MM.1S (cell line): Measurements from ENCODE around the gene RXYLT1.

Source experiments
- DNase-seq: peaks from one replicate; pipeline ENCODE4 v3.0.0-alpha.2; 2015
- H2AFZ ChIP-seq: fragments of 300-600 bp; sonication (generic); 2 replicates; pipeline ENCODE4 v1.6.0; 2016; ENCODE audit warnings: antibody characterized with exemption, low read length
- H3F3A ChIP-seq: fragments of 300-600 bp; sonication (generic); 2 replicates; pipeline ENCODE4 v1.6.1; 2016; ENCODE audit warnings: mild to moderate bottlenecking, antibody characterized with exemption, low read length, moderate library complexity, mixed read lengths; ENCODE audit not compliant: insufficient read depth
- H3K27ac ChIP-seq: fragments of 300-600 bp; sonication (generic); 2 replicates; pipeline ENCODE4 v1.5.1; 2016; ENCODE audit warnings: mild to moderate bottlenecking, low read length
- H3K27me3 ChIP-seq: fragments of 300-600 bp; sonication (generic); replicated peaks from 2 replicates; pipeline ENCODE4 v1.6.0; 2016; ENCODE audit warnings: low read length; ENCODE audit not compliant: insufficient read depth
- H3K36me3 ChIP-seq: fragments of 300-600 bp; sonication (generic); replicated peaks from 2 replicates; pipeline ENCODE4 v1.6.1; 2016; ENCODE audit warnings: mild to moderate bottlenecking, low read length, mixed read lengths; ENCODE audit not compliant: insufficient read depth
- H3K4me1 ChIP-seq: fragments of 300-600 bp; sonication (generic); 2 replicates; pipeline ENCODE4 v1.6.1; 2016; ENCODE audit warnings: low read length, mixed read lengths
- H3K4me2 ChIP-seq: fragments of 300-600 bp; sonication (generic); 2 replicates; pipeline ENCODE4 v1.6.0; 2016; ENCODE audit warnings: low read depth, low read length
- H3K4me3 ChIP-seq: fragments of 300-600 bp; sonication (generic); 2 replicates; pipeline ENCODE4 v1.5.1; 2016; ENCODE audit warnings: low read length, mixed read lengths
- H3K79me2 ChIP-seq: fragments of 300-600 bp; sonication (generic); 2 replicates; pipeline ENCODE4 v1.6.1; 2016; ENCODE audit warnings: mixed run types, low read length, mixed read lengths
- H3K9ac ChIP-seq: fragments of 300-600 bp; sonication (generic); 2 replicates; pipeline ENCODE4 v1.6.1; 2016; ENCODE audit warnings: low read length, mixed read lengths
- H3K9me2 ChIP-seq: fragments of 300-600 bp; sonication (generic); replicated peaks from 2 replicates; pipeline ENCODE4 v1.6.1; 2016; ENCODE audit warnings: mild to moderate bottlenecking, low read length, mixed read lengths; ENCODE audit not compliant: insufficient read depth
- H3K9me3 ChIP-seq: fragments of 300-600 bp; sonication (generic); replicated peaks from 2 replicates; pipeline ENCODE4 v1.6.1; 2016; ENCODE audit warnings: mild to moderate bottlenecking, low read length, mixed read lengths; ENCODE audit not compliant: insufficient read depth
- H4K20me1 ChIP-seq: fragments of 300-600 bp; sonication (generic); 2 replicates; pipeline ENCODE4 v1.6.1; 2016; ENCODE audit warnings: mild to moderate bottlenecking, low read length, moderate library complexity, mixed read lengths; ENCODE audit not compliant: insufficient read depth
- EZH2 ChIP-seq: fragments of 300-600 bp; sonication (generic); optimal IDR thresholded peaks from 2 replicates; pipeline ENCODE3; 2017; ENCODE audit warnings: low read depth, mild to moderate bottlenecking, antibody characterized with exemption, low read length, mixed read lengths
- EZH2phosphoT487 ChIP-seq: fragments of 300-600 bp; sonication (generic); IDR thresholded peaks from 2 replicates; pipeline ENCODE4 v1.6.1; 2018; ENCODE audit warnings: antibody characterized with exemption, low read length
- TF ChIP-seq, protein P1 (sequence below): fragments of 300-600 bp; sonication (generic); IDR thresholded peaks from 2 replicates; pipeline ENCODE4 v1.5.1; 2016; ENCODE audit warnings: antibody characterized with exemption, low read length, mixed read lengths

Gene RXYLT1

DNA sequence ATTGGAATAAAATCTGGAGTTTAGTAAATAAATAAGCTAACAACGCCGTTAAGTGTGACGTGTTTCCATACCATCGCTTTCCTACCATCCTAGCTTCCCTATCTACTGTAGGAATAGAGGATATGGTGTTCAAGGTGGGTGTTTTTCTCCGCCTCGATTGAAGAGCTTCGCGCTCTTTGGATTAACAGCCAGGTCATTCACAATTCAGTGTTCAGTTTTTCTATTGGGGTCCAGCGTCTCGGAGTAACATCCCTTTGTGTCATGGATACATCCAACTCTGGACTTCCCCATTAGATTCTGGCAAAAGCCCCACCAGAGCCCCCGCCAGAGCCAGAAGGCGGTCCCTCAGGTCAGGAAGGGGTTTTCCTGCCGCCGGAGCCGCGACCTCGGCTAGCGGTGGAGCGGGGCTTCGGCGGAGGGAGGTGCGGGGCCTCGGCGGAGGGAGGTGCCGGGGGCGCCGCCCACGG lies 63.6 kb downstream of the RXYLT1 start:
- Histone ChIP-seq H3K9me3 (no peaks in the 10 kb centered on the region), H4K20me1 (no peaks in the 10 kb centered on the region), H3K27ac (no peak overlapping the region), H3K4me2 (peak overlapping the region; percentile 89), H3K9me2 (no peaks in the 10 kb centered on the region), H3K9ac (peak overlapping the region; percentile 55; the same call in 1 of the 2 replicates), H3K4me1 (peaks cover under 1% of the 10 kb centered on the region; the same call in 1 of the 2 replicates), H3K27me3 (no peaks in the 10 kb centered on the region), H3K36me3 (no peaks in the 10 kb centered on the region), H3K4me3 (peak overlapping the region; percentile 94), H3F3A (peaks cover 5% of the 10 kb centered on the region; the same call in 1 of the 2 replicates), H2AFZ (peak overlapping the region; percentile 79; the same call in 1 of the 2 replicates), H3K79me2 (no peaks in the 10 kb centered on the region)
- TF ChIP-seq EZH2 (no peak), EZH2phosphoT487 (no peak)
- TF ChIP-seq, protein P1, sequence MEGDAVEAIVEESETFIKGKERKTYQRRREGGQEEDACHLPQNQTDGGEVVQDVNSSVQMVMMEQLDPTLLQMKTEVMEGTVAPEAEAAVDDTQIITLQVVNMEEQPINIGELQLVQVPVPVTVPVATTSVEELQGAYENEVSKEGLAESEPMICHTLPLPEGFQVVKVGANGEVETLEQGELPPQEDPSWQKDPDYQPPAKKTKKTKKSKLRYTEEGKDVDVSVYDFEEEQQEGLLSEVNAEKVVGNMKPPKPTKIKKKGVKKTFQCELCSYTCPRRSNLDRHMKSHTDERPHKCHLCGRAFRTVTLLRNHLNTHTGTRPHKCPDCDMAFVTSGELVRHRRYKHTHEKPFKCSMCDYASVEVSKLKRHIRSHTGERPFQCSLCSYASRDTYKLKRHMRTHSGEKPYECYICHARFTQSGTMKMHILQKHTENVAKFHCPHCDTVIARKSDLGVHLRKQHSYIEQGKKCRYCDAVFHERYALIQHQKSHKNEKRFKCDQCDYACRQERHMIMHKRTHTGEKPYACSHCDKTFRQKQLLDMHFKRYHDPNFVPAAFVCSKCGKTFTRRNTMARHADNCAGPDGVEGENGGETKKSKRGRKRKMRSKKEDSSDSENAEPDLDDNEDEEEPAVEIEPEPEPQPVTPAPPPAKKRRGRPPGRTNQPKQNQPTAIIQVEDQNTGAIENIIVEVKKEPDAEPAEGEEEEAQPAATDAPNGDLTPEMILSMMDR, result no peak
- no peak for DNase-seq

DNA sequence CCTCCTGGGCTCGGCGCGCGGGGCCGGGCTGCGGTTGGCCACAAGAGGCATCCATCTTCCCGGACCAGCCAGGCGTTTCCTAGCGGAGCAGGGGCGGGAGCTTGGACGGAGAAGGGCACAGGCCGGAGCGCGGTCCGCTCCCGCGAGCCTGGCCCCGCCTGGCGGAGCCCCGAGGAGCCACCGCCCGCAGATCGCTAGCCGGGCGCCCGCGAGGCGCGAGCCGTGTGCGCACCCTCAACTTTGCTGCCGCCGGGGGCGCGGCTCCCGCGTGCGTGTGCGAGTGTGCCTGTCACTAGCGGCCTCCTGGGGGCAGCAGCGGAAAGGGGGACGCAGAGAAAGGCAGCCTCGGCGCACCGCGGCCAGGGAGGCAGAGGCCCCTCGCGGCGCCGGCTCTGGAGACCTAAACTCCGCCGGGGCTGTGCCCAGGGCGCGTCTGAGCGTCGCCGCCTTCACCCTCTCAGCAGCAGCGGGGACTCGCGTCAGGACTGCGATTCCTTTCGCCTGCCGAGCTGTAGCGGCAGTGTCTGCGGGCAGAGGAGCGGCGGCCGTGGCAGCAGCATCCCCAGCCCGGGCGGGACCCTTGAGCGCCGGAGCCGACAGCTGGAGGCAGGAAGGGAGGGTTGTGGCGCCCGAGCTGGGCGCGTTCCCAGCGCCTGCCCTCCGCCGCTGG lies 64.1 kb downstream of the RXYLT1 start:
- no peak for TF ChIP-seq EZH2
- TF ChIP-seq, protein P1, result peak; percentile 85
- Histone ChIP-seq H4K20me1 (no peaks in the 10 kb centered on the region), H2AFZ (peak overlapping the region; percentile 79), H3F3A (no peaks in the 10 kb centered on the region), H3K27me3 (no peaks in the 10 kb centered on the region), H3K27ac (no peak overlapping the region), H3K9ac (peak overlapping the region; percentile 55; the same call in 1 of the 2 replicates), H3K9me3 (no peaks in the 10 kb centered on the region), H3K9me2 (no peaks in the 10 kb centered on the region), H3K4me1 (no peaks in the 10 kb centered on the region), H3K36me3 (no peaks in the 10 kb centered on the region), H3K4me3 (peak overlapping the region; percentile 94), H3K79me2 (no peaks in the 10 kb centered on the region), H3K4me2 (peak overlapping the region; percentile 89)
- DNase-seq, result peak; percentile 86

DNA sequence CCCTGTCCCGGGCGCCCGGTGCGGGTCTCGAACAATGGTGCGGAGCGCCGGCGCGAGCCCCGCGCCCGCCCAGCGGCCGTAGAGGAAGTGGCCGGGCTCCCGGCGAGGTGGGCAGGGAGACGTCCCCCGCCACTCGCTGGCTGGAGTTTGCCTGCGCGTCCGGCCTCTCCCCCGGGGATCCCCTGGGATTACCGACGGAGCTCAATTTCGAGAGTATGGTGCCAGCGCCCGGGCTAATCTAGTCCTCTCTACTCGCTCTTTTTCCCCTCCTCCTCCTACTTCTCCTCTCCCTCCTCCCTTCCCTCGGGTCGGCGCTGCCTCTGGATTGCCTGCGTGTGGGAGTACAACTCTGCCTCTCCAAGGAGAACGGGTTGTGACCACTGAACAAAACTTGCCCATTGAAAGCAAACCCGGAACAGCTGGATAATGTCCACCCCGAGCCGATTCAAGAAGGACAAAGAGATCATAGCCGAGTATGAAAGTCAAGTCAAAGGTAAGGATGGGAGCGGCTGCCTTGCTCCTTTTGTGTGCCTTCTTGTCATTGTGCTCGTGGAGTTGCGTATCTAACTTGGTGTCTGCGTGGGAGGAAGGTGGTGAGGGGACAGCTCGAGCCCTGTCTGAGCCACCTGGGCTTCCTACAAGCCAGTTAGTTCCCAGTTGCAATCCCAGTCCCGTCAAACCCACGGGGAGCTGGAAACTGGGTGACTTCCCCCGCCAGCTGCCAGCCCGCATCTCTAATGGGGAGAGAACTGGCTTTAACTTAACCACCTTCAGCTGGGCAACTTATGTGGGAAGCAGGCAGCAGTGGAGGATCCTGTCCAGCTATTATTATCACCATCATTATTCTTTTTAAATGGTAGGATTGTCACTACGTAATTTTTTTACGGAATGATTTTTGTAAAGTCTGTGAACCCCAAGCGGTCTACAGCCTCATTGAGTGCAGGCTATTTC lies 65.0 kb downstream of the RXYLT1 start, which contains the start of gene SRGAP1:
Gene SRGAP1, plus strand, starts transcription at position 310 of the 951 bp plus-strand sequence. Its CDS starts 117 bp downstream, at position 427.
- no peaks in the 10 kb centered on the region for H3K4me1 ChIP-seq
- DNase-seq, result no peak
- H3K4me3 ChIP-seq, result peak within 1 kb of the TSS; percentile 94
- H2AFZ ChIP-seq, result peak within 1 kb of the TSS; percentile 79
- H4K20me1 ChIP-seq, result no peaks in the 10 kb centered on the region
- no peaks in the 10 kb centered on the region for H3K27me3 ChIP-seq
- H3F3A ChIP-seq, result no peaks in the 10 kb centered on the region
- no peaks in the 10 kb centered on the region for H3K36me3 ChIP-seq
- H3K79me2 ChIP-seq, result no peaks in the 10 kb centered on the region
- H3K9ac ChIP-seq, result peak within 1 kb of the TSS; percentile 55; the same call in 1 of the 2 replicates
- no peaks in the 10 kb centered on the region for H3K9me2 ChIP-seq
- H3K27ac ChIP-seq, result no peak within 1 kb of the TSS
- H3K9me3 ChIP-seq, result no peaks in the 10 kb centered on the region
- no peak for TF ChIP-seq EZH2phosphoT487
- TF ChIP-seq EZH2, result no peak
- TF ChIP-seq, protein P1, result no peak
- peak within 1 kb of the TSS; percentile 89 for H3K4me2 ChIP-seq
